ENCODE data around the gene ZBED4.

ZBED4 gene

GRCh38 chr22:49856766-49857618, 3.3 kb downstream of the ZBED4 start:
- DNase-seq: no peak

- no peak for DNase-seq
Observed at GRCh38 chr22:49858827-49859226, 5.2 kb downstream of the ZBED4 start.

GRCh38 chr22:49861642-49862495, 8.2 kb downstream of the ZBED4 start:
- DNase-seq: no peak

GRCh38 chr22:49862496-49862776, 8.8 kb downstream of the ZBED4 start:
- no peak for DNase-seq

GRCh38 chr22:49863931-49864330, 10.3 kb downstream of the ZBED4 start:
- DNase-seq: no peak

- no peak for DNase-seq
Observed at GRCh38 chr22:49865156-49865555, 11.5 kb downstream of the ZBED4 start.

- DNase-seq: no peak
Observed at GRCh38 chr22:49866134-49866533, 12.5 kb downstream of the ZBED4 start.

- DNase-seq: no peak
Observed at GRCh38 chr22:49866646-49867045, 13.0 kb downstream of the ZBED4 start.

GRCh38 chr22:49867303-49868265, 13.9 kb downstream of the ZBED4 start:
- DNase-seq: no peak

GRCh38 chr22:49869086-49869830, 15.6 kb downstream of the ZBED4 start:
- DNase-seq: no peak

GRCh38 chr22:49869845-49870712, 16.4 kb downstream of the ZBED4 start:
- no peak for DNase-seq

GRCh38 chr22:49871482-49871881, 17.8 kb downstream of the ZBED4 start:
- DNase-seq: no peak

GRCh38 chr22:49872347-49872746, 18.7 kb downstream of the ZBED4 start:
- no peak for DNase-seq

GRCh38 chr22:49873228-49873940, 19.7 kb downstream of the ZBED4 start:
- no peak for DNase-seq

- DNase-seq: no peak
Observed at GRCh38 chr22:49877642-49878041, 24.0 kb downstream of the ZBED4 start.

- no peak for DNase-seq
Observed at GRCh38 chr22:49878206-49878605, 24.6 kb downstream of the ZBED4 start.

- no peak for DNase-seq
Observed at GRCh38 chr22:49879871-49880270, 26.2 kb downstream of the ZBED4 start.

GRCh38 chr22:49880281-49880680, 26.6 kb downstream of the ZBED4 start:
- DNase-seq: no peak

- DNase-seq: no peak
Observed at GRCh38 chr22:49881856-49882255, 28.2 kb downstream of the ZBED4 start.

- DNase-seq: no peak
Observed at GRCh38 chr22:49882519-49883293, 29.1 kb downstream of the ZBED4 start.

All from SHP77 (cell line).